ENCODE results near the gene PICK1. TPM values are rescaled to one million over a fixed set of nuclear protein-coding genes. Genes with fewer than 3 reads are reported as not detected.

The PICK1 gene
- total RNA-seq, 1 donor = 14.2 TPM

- H3K4me3 ChIP-seq (ENCODE audit: low read depth, low read length) = no peak overlapping the region
- TF ChIP-seq, protein P1, sequence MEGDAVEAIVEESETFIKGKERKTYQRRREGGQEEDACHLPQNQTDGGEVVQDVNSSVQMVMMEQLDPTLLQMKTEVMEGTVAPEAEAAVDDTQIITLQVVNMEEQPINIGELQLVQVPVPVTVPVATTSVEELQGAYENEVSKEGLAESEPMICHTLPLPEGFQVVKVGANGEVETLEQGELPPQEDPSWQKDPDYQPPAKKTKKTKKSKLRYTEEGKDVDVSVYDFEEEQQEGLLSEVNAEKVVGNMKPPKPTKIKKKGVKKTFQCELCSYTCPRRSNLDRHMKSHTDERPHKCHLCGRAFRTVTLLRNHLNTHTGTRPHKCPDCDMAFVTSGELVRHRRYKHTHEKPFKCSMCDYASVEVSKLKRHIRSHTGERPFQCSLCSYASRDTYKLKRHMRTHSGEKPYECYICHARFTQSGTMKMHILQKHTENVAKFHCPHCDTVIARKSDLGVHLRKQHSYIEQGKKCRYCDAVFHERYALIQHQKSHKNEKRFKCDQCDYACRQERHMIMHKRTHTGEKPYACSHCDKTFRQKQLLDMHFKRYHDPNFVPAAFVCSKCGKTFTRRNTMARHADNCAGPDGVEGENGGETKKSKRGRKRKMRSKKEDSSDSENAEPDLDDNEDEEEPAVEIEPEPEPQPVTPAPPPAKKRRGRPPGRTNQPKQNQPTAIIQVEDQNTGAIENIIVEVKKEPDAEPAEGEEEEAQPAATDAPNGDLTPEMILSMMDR (IDR thresholded peaks at IDR 0.05; ENCODE audit: insufficient read depth, low read depth, low read length) = no peak
- DNase-seq (ENCODE audit: low read depth) = no peak
Measured at GRCh38 chr22:38103641-38104040, 46.4 kb downstream of the PICK1 start.

DNA sequence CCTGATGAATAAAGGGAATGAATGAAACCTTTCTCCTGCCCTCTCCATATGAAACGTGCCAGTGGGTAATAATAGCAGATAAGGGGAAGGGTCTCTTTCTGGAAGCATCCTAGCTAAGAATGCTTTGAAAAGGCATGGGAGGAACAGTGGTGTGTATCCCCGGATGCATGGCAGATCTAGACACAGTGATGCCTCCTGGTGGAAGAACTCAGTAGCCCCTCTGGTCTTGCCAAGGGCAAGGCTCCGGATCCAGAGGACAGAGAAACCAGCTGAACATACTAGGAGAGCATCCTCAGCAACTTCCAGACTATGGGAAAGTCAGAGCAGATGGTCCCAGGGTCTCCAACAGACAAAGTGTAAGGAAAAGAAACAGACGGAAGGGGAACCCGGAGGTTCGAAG, 46.9 kb downstream of the PICK1 start:
- TF ChIP-seq, protein P1 (IDR thresholded peaks at IDR 0.05; ENCODE audit: insufficient read depth, low read depth, low read length) = peak; percentile 49
- peak; percentile 22 for DNase-seq (ENCODE audit: low read depth)
- no peak overlapping the region for H3K4me3 ChIP-seq (ENCODE audit: low read depth, low read length)

DNA sequence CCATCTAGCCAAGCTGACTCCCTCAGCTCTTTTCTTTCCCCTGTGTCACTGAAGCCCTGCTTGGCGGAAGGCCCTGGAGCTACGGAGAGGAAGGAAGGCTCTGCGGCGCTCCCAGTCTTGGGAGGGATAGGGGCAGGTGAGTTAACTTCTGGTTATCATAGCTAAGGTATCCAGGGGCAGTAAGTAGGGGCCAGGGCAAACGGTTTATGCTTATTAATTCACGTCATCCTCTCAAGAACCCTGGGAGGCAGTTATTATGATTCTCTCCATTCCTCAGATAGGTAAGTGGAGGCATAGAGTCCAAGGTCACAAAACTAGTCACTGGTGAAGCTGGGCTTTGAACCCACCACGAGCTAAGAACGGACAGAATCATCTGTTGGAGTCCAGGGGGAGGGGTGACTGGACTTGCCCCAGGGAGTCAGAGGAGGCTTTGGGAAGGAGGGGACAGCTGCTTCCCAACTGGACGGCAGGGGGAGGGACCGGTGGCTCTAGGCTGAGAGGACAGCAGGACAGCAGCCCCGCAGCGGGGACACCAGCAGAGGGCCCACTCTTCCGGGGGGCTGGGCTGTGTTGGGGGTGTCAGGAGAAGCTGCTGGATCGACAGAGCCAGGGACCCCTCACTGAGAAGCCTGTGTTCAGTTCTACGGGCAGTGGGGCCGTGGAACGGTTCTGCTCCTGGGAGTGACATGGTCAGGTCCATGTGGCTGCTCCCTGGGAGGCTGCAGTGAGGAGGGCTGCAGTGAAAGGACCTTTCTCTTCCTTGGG, 49.8 kb downstream of the PICK1 start:
- no peak overlapping the region for H3K4me3 ChIP-seq (ENCODE audit: low read depth, low read length)
- TF ChIP-seq, protein P1 (IDR thresholded peaks at IDR 0.05; ENCODE audit: insufficient read depth, low read depth, low read length) = no peak
- no peak for DNase-seq (ENCODE audit: low read depth)

DNA sequence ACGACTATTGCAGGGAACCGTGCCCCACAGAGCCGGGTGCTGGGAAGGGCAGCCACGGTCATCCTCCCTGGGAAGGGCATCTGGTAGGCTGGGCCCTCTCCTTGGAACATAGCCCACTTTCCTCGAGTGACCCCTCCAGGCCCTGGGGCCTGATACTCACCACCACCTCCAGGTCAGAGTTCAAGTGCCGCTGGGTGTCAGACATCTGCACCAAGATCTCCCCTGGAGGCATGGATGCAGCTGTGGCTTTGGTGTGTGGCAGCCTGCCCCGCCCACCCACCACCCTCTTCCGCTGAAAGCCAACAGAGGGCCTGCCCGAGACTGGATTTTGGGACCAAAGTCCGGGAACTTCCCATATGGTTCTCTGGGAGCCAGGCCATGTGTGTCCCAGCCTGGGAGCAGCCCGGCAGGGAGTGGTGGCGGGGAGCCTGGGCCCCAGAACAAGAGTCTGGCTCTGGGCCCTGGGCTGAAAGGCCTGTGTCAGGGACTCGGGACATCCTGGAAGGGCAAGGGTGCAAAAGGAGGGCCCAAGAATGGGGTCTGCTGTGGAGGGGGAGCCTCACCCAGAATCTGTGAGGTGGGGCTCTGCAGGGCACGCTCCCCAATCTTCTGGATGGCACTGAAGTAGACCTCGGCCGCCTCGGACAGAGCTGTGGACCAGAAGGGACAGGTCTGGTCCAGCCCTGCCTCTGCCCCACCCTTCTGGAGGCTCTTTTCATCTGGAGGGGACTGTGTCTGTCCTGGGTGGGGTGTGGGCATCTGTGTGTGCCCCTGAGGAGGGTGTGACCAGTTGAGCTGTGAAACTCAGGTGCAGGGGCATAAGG, 50.7 kb downstream of the PICK1 start:
- H3K4me3 ChIP-seq (ENCODE audit: low read depth, low read length) = no peak overlapping the region
- TF ChIP-seq, protein P1 (IDR thresholded peaks at IDR 0.05; ENCODE audit: insufficient read depth, low read depth, low read length) = no peak
- DNase-seq (ENCODE audit: low read depth) = no peak

DNA sequence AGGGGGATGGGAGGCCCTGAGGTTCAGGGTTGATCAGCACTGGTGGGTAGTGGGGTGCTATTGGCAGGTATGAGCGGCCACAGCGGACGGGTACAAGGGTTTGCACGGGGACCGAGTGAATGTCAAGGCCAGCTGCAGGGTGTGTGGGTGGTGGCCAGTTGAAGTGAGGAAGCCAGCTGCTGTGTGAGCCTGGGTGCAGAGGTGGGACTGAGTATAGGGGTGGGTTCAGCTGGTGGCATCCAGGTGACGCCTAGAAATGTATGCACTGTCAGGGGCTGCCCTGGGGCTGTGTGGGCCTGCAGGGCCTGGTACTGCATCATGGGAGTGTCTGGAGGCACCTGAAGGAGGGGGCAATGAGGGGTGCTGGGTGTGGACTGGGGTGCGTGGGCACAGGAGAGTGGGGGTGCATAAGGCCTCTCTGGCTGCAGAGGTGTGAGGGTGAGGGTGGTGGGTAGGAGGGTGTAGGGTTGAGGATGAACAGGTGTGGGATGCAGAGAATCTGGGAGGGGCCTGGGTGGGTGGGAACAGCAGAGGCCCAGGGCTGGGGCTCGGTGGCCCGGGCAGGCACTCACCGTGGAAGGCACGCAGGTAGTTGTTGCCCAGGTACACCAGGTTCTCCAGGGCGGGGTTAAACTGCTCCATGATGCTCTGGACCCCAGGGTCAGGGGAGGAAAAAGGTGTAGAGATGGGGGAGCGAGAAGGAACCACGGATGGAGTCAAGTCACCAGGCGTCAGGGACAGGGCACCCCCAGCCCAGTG, 51.5 kb downstream of the PICK1 start:
- TF ChIP-seq, protein P1 (IDR thresholded peaks at IDR 0.05; ENCODE audit: insufficient read depth, low read depth, low read length) = no peak
- DNase-seq (ENCODE audit: low read depth) = no peak
- H3K4me3 ChIP-seq (ENCODE audit: low read depth, low read length) = no peak overlapping the region

GRCh38 chr22:38109371-38110001, 52.3 kb downstream of the PICK1 start:
- no peak for DNase-seq (ENCODE audit: low read depth)
- TF ChIP-seq, protein P1 (IDR thresholded peaks at IDR 0.05; ENCODE audit: insufficient read depth, low read depth, low read length) = no peak
- no peak overlapping the region for H3K4me3 ChIP-seq (ENCODE audit: low read depth, low read length)

Measured in fibroblast of villous mesenchyme (primary cell).